BE2C (cell line): ENCODE measurements around the gene RPL34.

Experiments
- DNase-seq: peaks from one replicate; pipeline ENCODE4 v3.0.0-alpha.2; 2020
- H3K27me3 ChIP-seq: fragments of 250-450 bp; sonication (Bioruptor Pico); 2 replicates; pipeline ENCODE4 v1.5.1; 2020; ENCODE audit warnings: mild to moderate bottlenecking
- H3K36me3 ChIP-seq: fragments of 250-450 bp; sonication (Bioruptor Pico); 2 replicates; pipeline ENCODE4 v1.5.1; 2020; ENCODE audit warnings: mild to moderate bottlenecking
- H3K4me1 ChIP-seq: fragments of 250-450 bp; sonication (Bioruptor Pico); 2 replicates; pipeline ENCODE4 v1.5.1; 2020
- H3K4me3 ChIP-seq: 2 replicates; pipeline ENCODE4 v1.5.1; 2011; ENCODE audit warnings: low read depth, low read length
- H3K9me3 ChIP-seq: fragments of 250-450 bp; sonication (Bioruptor Pico); 2 replicates; pipeline ENCODE4 v1.5.1; 2020
- TF ChIP-seq, protein P1 (sequence below): IDR thresholded peaks from 2 replicates; pipeline ENCODE4 v1.5.1; 2012; ENCODE audit warnings: mild to moderate bottlenecking, low read depth, low read length

The RPL34 gene

DNA sequence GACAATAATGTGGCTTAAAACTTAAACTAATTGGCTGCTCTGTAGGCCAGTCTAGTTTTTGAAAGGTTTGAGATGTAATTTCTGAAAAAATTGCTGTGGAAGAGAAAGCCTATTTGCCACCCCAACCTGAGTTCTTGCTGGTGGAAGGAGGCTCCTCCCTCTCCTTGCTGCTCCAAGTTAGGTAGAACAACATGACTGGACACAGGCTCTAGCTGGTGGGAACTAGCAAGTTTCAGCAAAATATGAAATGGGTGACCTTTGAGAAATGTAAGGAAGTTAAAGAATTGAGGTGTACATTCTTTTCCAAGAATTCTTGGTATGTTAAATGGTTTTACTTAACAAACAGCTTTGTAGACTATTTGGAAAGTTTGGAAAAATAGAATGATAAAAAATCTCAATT, 8.0 kb downstream of the RPL34 start:
- no peaks in the 10 kb centered on the region for H3K27me3 ChIP-seq
- no peak for DNase-seq
- peaks cover 97% of the 10 kb centered on the region for H3K36me3 ChIP-seq
- no peak overlapping the region for H3K4me3 ChIP-seq
- H3K4me1 ChIP-seq: no peaks in the 10 kb centered on the region
- H3K9me3 ChIP-seq: no peaks in the 10 kb centered on the region
- TF ChIP-seq, protein P1, sequence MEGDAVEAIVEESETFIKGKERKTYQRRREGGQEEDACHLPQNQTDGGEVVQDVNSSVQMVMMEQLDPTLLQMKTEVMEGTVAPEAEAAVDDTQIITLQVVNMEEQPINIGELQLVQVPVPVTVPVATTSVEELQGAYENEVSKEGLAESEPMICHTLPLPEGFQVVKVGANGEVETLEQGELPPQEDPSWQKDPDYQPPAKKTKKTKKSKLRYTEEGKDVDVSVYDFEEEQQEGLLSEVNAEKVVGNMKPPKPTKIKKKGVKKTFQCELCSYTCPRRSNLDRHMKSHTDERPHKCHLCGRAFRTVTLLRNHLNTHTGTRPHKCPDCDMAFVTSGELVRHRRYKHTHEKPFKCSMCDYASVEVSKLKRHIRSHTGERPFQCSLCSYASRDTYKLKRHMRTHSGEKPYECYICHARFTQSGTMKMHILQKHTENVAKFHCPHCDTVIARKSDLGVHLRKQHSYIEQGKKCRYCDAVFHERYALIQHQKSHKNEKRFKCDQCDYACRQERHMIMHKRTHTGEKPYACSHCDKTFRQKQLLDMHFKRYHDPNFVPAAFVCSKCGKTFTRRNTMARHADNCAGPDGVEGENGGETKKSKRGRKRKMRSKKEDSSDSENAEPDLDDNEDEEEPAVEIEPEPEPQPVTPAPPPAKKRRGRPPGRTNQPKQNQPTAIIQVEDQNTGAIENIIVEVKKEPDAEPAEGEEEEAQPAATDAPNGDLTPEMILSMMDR: no peak

DNA sequence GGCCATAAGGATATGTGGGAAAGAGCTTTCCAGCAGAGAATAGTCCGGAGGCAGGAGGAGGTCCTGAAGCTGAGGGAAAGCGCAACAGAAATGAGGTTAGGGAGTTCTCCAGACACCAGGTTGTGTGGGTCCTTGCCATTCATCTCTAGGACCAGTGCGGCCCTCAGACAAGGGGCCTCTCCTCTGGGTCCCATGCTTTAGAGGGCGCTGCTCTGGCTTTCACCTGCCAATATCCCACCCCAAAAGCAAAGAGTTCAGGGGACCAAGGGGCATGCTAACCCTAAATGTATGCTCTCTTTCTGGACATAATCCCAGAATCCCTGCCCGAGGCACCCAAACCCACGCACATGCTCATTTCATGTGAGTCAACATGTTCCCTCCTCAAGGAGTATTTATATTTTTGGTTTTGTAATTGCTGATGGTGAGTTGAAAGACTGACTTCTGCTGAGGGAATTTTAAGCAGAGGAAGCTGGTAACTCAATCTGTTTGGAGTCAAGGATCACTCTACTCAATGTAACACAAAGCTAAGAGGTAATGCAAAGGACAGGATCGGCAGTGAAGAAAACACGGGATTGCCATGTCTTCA, 14.8 kb downstream of the RPL34 start:
- TF ChIP-seq, protein P1: no peak
- peaks cover 45% of the 10 kb centered on the region for H3K36me3 ChIP-seq

DNA sequence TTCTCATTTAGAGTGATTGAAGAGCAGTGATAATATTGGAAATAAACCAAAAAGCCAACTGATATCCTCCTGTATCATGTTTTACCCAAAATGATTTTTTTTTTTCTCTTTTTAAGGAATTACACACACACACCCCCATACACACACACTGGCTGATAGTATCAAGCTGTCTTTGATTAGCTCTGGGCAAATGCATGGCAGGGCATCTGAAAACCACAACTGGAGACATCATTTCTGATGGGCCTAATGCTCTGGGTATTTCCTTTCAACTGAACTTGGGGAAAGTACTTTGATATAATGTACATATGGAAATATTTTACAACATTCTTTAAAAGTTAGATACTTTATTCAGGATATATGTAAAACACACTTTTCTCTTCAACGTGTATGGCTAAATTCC, 15.9 kb downstream of the RPL34 start:
- Histone ChIP-seq H3K27me3 (no peaks in the 10 kb centered on the region), H3K9me3 (no peaks in the 10 kb centered on the region), H3K36me3 (peaks cover 35% of the 10 kb centered on the region), H3K4me1 (no peaks in the 10 kb centered on the region), H3K4me3 (no peak overlapping the region)
- DNase-seq: no peak
- TF ChIP-seq, protein P1: no peak

More for the DNA sequence above, 14.8 kb downstream of the RPL34 start:
- Histone ChIP-seq H3K27me3 (no peaks in the 10 kb centered on the region), H3K4me3 (no peak overlapping the region), H3K9me3 (no peaks in the 10 kb centered on the region), H3K4me1 (no peaks in the 10 kb centered on the region)
- no peak for DNase-seq

DNA sequence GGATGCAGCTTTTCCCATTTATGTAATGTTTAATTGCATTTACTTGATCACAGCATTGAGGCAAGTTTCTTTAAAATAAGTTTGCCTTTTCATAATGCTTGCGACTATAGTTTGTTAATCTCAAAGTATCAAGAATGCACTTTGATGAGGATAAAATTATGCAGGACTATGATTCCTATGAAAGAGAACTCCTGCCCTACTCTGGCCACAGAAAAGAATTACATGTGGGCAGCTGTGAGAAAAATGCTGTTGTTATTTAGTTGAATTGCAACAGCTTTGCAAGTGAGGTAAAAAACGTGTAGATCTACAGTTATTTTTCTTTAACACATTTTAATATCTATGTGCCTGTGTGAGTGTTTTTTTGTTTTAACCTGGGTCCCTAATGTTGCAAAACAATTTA, 17.5 kb downstream of the RPL34 start:
- Histone ChIP-seq H3K27me3 (no peaks in the 10 kb centered on the region), H3K36me3 (peaks cover 21% of the 10 kb centered on the region), H3K4me3 (no peak overlapping the region), H3K4me1 (no peaks in the 10 kb centered on the region), H3K9me3 (no peaks in the 10 kb centered on the region)
- no peak for DNase-seq
- TF ChIP-seq, protein P1: no peak

DNA sequence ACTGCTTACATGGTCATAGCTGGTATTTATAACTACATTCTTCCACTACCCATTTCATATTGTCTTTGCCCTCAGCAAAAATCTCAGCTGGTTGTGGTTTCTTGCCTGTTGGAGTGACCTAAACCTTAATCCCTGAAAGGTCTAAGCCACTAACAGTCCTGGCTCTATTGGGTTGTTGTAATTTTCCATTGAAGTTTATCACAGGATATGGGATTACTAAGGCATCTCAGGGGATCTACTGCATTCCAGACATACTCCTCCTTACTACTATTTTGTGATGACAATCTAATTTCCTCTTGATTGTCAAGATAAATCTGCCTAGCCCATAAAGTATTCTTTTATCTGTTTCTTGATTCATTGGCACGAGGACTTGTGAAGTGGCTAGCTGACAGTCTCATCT, 23.9 kb downstream of the RPL34 start:
- DNase-seq: no peak
- Histone ChIP-seq H3K27me3 (no peaks in the 10 kb centered on the region), H3K4me1 (no peaks in the 10 kb centered on the region), H3K9me3 (no peaks in the 10 kb centered on the region), H3K36me3 (no peaks in the 10 kb centered on the region), H3K4me3 (no peak overlapping the region)
- TF ChIP-seq, protein P1: no peak

DNA sequence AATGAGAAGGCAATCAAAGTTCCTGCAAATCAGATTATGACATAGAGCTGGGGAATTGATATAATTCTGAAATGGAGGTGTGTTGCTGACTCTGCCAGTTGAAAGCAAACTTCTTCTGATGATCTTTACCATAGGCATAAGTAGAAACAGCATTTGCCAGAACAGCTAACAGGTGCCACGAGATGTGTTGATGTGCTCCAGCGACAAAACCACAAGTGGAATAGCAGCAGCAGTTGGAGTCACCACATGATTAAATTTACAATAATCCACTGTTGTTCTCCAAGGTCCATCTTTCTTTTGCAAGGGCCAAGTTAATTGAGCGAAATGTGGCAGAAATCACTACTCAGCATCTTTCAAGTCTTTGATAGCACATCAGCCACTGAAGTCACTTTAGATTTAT, 26.3 kb downstream of the RPL34 start:
- no peaks in the 10 kb centered on the region for H3K9me3 ChIP-seq
- DNase-seq: no peak
- no peak overlapping the region for H3K4me3 ChIP-seq
- H3K27me3 ChIP-seq: no peaks in the 10 kb centered on the region
- H3K36me3 ChIP-seq: no peaks in the 10 kb centered on the region
- H3K4me1 ChIP-seq: peaks cover 3% of the 10 kb centered on the region; the same call in 1 of the 2 replicates
- TF ChIP-seq, protein P1: no peak
